ENCODE results near the gene MEF2A.

Gene MEF2A

DNA sequence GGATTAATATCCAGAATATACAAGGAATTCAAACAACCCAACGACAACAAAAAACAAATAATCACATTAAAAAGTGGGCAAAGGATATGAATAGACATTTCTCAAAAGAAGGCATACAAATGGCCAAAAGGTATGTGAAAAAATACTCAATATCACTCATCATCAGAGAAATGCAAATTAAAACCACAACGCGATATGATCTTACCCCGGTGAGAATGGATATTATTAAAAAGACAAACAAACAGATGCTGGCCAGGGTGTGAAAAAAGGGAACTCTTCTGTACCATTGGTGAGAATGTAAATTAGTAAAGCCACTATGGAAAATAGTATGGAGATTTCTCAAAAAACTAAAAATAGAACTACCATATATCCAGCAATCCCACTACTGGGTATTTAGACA is 43.5 kb upstream of the MEF2A start:
- TF ChIP-seq, protein P1, sequence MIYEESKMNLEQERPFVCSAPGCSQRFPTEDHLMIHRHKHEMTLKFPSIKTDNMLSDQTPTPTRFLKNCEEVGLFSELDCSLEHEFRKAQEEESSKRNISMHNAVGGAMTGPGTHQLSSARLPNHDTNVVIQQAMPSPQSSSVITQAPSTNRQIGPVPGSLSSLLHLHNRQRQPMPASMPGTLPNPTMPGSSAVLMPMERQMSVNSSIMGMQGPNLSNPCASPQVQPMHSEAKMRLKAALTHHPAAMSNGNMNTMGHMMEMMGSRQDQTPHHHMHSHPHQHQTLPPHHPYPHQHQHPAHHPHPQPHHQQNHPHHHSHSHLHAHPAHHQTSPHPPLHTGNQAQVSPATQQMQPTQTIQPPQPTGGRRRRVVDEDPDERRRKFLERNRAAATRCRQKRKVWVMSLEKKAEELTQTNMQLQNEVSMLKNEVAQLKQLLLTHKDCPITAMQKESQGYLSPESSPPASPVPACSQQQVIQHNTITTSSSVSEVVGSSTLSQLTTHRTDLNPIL (CRISPR knock-in tag; IDR thresholded peaks at IDR 0.05; ENCODE audit: low read depth) = no peak
- TF ChIP-seq ZNF70 (CRISPR knock-in tag; IDR thresholded peaks at IDR 0.05) (no peak), ISL1 (CRISPR knock-in tag; IDR thresholded peaks at IDR 0.05) (no peak), TCF4 (CRISPR knock-in tag; IDR thresholded peaks at IDR 0.05; ENCODE audit: borderline replicate concordance) (no peak), ARNTL (CRISPR knock-in tag; IDR thresholded peaks at IDR 0.05; ENCODE audit: borderline replicate concordance, low read depth) (no peak), GLIS3 (CRISPR knock-in tag; IDR thresholded peaks at IDR 0.05) (no peak), ZNF8 (CRISPR knock-in tag; IDR thresholded peaks at IDR 0.05) (no peak), OSR1 (CRISPR knock-in tag; IDR thresholded peaks at IDR 0.05) (no peak), TOX (CRISPR knock-in tag; IDR thresholded peaks at IDR 0.05; ENCODE audit: borderline replicate concordance) (no peak), ZFP30 (CRISPR knock-in tag; IDR thresholded peaks at IDR 0.05) (no peak), ZNF565 (CRISPR knock-in tag; conservative IDR thresholded peaks at IDR 0.05; ENCODE audit: low read depth) (no peak), BACH2 (CRISPR knock-in tag; IDR thresholded peaks at IDR 0.05; ENCODE audit: borderline replicate concordance) (no peak), SNAI2 (CRISPR knock-in tag; IDR thresholded peaks at IDR 0.05) (no peak), ESRRG (CRISPR knock-in tag; IDR thresholded peaks at IDR 0.05) (no peak), ZFP3 (CRISPR knock-in tag; IDR thresholded peaks at IDR 0.05) (no peak), PPARA (CRISPR knock-in tag; IDR thresholded peaks at IDR 0.05; ENCODE audit: borderline replicate concordance) (no peak)
- TF ChIP-seq, protein P2, sequence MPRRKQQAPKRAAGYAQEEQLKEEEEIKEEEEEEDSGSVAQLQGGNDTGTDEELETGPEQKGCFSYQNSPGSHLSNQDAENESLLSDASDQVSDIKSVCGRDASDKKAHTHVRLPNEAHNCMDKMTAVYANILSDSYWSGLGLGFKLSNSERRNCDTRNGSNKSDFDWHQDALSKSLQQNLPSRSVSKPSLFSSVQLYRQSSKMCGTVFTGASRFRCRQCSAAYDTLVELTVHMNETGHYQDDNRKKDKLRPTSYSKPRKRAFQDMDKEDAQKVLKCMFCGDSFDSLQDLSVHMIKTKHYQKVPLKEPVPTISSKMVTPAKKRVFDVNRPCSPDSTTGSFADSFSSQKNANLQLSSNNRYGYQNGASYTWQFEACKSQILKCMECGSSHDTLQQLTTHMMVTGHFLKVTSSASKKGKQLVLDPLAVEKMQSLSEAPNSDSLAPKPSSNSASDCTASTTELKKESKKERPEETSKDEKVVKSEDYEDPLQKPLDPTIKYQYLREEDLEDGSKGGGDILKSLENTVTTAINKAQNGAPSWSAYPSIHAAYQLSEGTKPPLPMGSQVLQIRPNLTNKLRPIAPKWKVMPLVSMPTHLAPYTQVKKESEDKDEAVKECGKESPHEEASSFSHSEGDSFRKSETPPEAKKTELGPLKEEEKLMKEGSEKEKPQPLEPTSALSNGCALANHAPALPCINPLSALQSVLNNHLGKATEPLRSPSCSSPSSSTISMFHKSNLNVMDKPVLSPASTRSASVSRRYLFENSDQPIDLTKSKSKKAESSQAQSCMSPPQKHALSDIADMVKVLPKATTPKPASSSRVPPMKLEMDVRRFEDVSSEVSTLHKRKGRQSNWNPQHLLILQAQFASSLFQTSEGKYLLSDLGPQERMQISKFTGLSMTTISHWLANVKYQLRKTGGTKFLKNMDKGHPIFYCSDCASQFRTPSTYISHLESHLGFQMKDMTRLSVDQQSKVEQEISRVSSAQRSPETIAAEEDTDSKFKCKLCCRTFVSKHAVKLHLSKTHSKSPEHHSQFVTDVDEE (CRISPR knock-in tag; IDR thresholded peaks at IDR 0.05) = no peak
- TF ChIP-seq, protein P3, sequence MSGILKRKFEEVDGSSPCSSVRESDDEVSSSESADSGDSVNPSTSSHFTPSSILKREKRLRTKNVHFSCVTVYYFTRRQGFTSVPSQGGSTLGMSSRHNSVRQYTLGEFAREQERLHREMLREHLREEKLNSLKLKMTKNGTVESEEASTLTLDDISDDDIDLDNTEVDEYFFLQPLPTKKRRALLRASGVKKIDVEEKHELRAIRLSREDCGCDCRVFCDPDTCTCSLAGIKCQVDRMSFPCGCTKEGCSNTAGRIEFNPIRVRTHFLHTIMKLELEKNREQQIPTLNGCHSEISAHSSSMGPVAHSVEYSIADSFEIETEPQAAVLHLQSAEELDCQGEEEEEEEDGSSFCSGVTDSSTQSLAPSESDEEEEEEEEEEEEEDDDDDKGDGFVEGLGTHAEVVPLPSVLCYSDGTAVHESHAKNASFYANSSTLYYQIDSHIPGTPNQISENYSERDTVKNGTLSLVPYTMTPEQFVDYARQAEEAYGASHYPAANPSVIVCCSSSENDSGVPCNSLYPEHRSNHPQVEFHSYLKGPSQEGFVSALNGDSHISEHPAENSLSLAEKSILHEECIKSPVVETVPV (CRISPR knock-in tag; IDR thresholded peaks at IDR 0.05) = no peak
- ATAC-seq = no peak

DNA sequence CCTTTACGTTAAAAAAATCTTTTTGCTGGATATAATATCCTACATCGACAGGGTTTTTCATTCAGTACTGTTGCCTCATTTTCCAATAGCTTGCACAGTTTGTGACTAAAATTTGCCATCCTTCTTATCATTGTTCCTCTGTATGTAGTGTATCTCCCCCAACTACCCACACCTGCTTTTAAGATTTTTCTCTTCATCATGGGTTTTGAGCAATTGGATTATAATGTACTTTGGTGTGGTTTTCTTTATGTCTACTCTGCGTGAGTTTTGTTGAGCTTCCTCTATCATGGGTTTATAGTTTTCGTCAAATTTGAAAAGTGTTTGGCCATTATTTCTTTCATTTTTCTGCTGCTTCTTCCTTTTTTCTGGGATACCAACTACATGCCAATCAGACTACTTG is 39.6 kb upstream of the MEF2A start:
- no peak for TF ChIP-seq ESRRG (CRISPR knock-in tag; IDR thresholded peaks at IDR 0.05)
- TF ChIP-seq, protein P4, sequence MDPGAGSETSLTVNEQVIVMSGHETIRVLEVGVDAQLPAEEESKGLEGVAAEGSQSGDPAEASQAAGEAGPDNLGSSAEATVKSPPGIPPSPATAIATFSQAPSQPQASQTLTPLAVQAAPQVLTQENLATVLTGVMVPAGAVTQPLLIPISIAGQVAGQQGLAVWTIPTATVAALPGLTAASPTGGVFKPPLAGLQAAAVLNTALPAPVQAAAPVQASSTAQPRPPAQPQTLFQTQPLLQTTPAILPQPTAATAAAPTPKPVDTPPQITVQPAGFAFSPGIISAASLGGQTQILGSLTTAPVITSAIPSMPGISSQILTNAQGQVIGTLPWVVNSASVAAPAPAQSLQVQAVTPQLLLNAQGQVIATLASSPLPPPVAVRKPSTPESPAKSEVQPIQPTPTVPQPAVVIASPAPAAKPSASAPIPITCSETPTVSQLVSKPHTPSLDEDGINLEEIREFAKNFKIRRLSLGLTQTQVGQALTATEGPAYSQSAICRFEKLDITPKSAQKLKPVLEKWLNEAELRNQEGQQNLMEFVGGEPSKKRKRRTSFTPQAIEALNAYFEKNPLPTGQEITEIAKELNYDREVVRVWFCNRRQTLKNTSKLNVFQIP (CRISPR knock-in tag; IDR thresholded peaks at IDR 0.05; ENCODE audit: borderline replicate concordance, low read depth) = no peak
- no peak for TF ChIP-seq ZFP3 (CRISPR knock-in tag; IDR thresholded peaks at IDR 0.05)
- TF ChIP-seq, protein P5, sequence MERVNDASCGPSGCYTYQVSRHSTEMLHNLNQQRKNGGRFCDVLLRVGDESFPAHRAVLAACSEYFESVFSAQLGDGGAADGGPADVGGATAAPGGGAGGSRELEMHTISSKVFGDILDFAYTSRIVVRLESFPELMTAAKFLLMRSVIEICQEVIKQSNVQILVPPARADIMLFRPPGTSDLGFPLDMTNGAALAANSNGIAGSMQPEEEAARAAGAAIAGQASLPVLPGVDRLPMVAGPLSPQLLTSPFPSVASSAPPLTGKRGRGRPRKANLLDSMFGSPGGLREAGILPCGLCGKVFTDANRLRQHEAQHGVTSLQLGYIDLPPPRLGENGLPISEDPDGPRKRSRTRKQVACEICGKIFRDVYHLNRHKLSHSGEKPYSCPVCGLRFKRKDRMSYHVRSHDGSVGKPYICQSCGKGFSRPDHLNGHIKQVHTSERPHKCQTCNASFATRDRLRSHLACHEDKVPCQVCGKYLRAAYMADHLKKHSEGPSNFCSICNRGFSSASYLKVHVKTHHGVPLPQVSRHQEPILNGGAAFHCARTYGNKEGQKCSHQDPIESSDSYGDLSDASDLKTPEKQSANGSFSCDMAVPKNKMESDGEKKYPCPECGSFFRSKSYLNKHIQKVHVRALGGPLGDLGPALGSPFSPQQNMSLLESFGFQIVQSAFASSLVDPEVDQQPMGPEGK (CRISPR knock-in tag; IDR thresholded peaks at IDR 0.05; ENCODE audit: borderline replicate concordance) = no peak
- no peak for TF ChIP-seq OSR1 (CRISPR knock-in tag; IDR thresholded peaks at IDR 0.05)
- no peak for TF ChIP-seq TOX (CRISPR knock-in tag; IDR thresholded peaks at IDR 0.05; ENCODE audit: borderline replicate concordance)
- no peak for TF ChIP-seq PPARA (CRISPR knock-in tag; IDR thresholded peaks at IDR 0.05; ENCODE audit: borderline replicate concordance)
- no peak for TF ChIP-seq ZNF565 (CRISPR knock-in tag; conservative IDR thresholded peaks at IDR 0.05; ENCODE audit: low read depth)
- no peak for TF ChIP-seq GLIS3 (CRISPR knock-in tag; IDR thresholded peaks at IDR 0.05)
- TF ChIP-seq, protein P1 (CRISPR knock-in tag; IDR thresholded peaks at IDR 0.05; ENCODE audit: low read depth) = no peak
- ATAC-seq = no peak
